HG02610 (cell line): ENCODE data around the gene IRAK4.
"Not testable (repeated sequence)": the region's sequence is repeated elsewhere in the genome, so short reads cannot be mapped to it uniquely, and the experiment has no call there.

Experiments
- ATAC-seq: cut with Tn5 transposase; IDR thresholded peaks from one replicate; pipeline ENCODE4 v1.9.1; 2021; ENCODE audit warnings: mild to moderate bottlenecking, moderate library complexity; ENCODE audit not compliant: unreplicated experiment

The IRAK4 gene

GRCh38 chr12:43758728-43759563, at the start of gene IRAK4, which contains the start of gene PUS7L:
TSS of gene IRAK4 (plus strand) at chr12:43758951. CDS start at chr12:43768112, 9,161 bp downstream.
TSS of gene PUS7L (minus strand) at chr12:43758790. CDS start at chr12:43755245, 3,545 bp downstream.
- ATAC-seq: peak; percentile 95

GRCh38 chr12:43711348-43711747, 47.4 kb upstream of the IRAK4 start:
- ATAC-seq: no peak

GRCh38 chr12:43722621-43723020, 36.1 kb upstream of the IRAK4 start:
- ATAC-seq: no peak

- ATAC-seq: no peak
Observed at GRCh38 chr12:43723134-43723533, 35.6 kb upstream of the IRAK4 start.

- no peak for ATAC-seq
Observed at GRCh38 chr12:43728117-43728516, 30.6 kb upstream of the IRAK4 start.

GRCh38 chr12:43728698-43729097, 30.1 kb upstream of the IRAK4 start:
- no peak for ATAC-seq

GRCh38 chr12:43730283-43730682, 28.5 kb upstream of the IRAK4 start:
- ATAC-seq: no peak

- ATAC-seq: no peak
Observed at GRCh38 chr12:43733687-43734086, 25.1 kb upstream of the IRAK4 start.

- ATAC-seq: no peak
Observed at GRCh38 chr12:43736927-43737440, 21.8 kb upstream of the IRAK4 start.

GRCh38 chr12:43737646-43738045, 21.1 kb upstream of the IRAK4 start:
- ATAC-seq: no peak

GRCh38 chr12:43740511-43741100, 18.1 kb upstream of the IRAK4 start:
- peak; percentile 77 for ATAC-seq

GRCh38 chr12:43742106-43742505, 16.6 kb upstream of the IRAK4 start:
- ATAC-seq: no peak

- no peak for ATAC-seq
Observed at GRCh38 chr12:43744826-43745225, 13.9 kb upstream of the IRAK4 start.

GRCh38 chr12:43749016-43749415, 9.7 kb upstream of the IRAK4 start:
- ATAC-seq: no peak

GRCh38 chr12:43750814-43751213, 7.9 kb upstream of the IRAK4 start:
- ATAC-seq: no peak

GRCh38 chr12:43751360-43751759, 7.4 kb upstream of the IRAK4 start:
- ATAC-seq: not testable (repeated sequence)

- ATAC-seq: no peak
Observed at GRCh38 chr12:43754015-43754414, 4.7 kb upstream of the IRAK4 start.

- no peak for ATAC-seq
Observed at GRCh38 chr12:43758247-43758727, 464 bp upstream of the IRAK4 start.

GRCh38 chr12:43760396-43760795, 1.6 kb downstream of the IRAK4 start:
- no peak for ATAC-seq

GRCh38 chr12:43761500-43761899, 2.7 kb downstream of the IRAK4 start:
- ATAC-seq: no peak

- no peak for ATAC-seq
Observed at GRCh38 chr12:43762596-43762995, 3.8 kb downstream of the IRAK4 start.

GRCh38 chr12:43763769-43764168, 5.0 kb downstream of the IRAK4 start:
- ATAC-seq: no peak
